ENCODE measurements around the gene TMEM117.

DNA sequence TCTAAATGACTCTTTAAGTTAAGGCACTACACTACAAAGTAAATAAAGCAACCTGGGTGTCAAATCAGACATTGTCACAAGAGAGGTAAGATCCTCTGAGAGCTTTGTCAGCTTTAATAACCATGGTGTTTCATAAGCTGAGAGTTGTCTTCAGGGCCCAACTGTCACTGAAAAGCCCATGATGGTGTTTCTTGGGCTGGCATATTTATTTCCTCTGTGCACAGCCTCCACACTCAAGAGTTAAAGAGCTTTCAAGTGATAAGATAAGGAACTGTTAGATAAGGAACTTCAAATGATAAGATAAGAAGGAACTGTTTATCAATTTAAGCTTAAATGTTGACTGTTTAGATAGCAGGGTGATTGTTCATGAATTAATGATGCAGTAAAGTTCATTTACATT is 495.4 kb downstream of the TMEM117 start:
- TF ChIP-seq POLR2A (IDR thresholded peaks at IDR 0.05; ENCODE audit: low read depth, low read length) (no peak), POLR2AphosphoS5 (IDR thresholded peaks at IDR 0.05; ENCODE audit: low read depth, low read length) (no peak), TAF1 (IDR thresholded peaks at IDR 0.05; ENCODE audit: borderline replicate concordance, low read depth, low read length) (no peak)

Data from GM12892 (cell line).